Fibroblast of lung (primary cell): ENCODE data around the gene PCDHGA11.

Source experiments
- EZH2 ChIP-seq: IDR thresholded peaks from 2 replicates; pipeline ENCODE4 v1.5.1; 2012; ENCODE audit warnings: low read length, control low read depth, mild to moderate bottlenecking; ENCODE audit errors: missing control alignments
- TF ChIP-seq, protein P1 (sequence below), 2 donors: IDR thresholded peaks in 1 of 2; conservative IDR thresholded peaks in 1 of 2; 1 replicate in 1 of 2; 2 replicates in 1 of 2; pipeline ENCODE4 v1.5.1; 2011 to 2012; ENCODE audit warnings: low read length in 2 of 2, control low read depth in 1 of 2, inconsistent platforms in 1 of 2, low read depth in 1 of 2, mild to moderate bottlenecking in 1 of 2

DNA sequence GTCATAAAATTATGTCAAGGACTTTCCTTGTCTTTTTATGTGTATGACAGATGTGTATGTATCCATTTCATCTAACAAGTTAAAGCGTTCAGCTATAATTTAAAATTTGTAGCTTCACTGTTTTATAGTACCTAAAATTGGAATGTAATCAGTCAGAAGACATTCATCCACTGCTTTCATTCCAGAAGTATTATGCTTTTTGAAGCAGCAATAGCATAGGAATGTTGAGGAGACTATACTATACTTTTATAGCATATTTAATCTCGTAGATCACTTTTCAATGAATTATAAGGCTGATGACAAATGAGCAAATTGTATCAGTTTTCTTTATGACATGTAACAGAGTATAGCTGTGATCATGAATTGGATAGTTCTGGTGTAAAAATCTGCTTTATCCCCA, 16.4 kb downstream of the PCDHGA11 start:
- TF ChIP-seq, protein P1, sequence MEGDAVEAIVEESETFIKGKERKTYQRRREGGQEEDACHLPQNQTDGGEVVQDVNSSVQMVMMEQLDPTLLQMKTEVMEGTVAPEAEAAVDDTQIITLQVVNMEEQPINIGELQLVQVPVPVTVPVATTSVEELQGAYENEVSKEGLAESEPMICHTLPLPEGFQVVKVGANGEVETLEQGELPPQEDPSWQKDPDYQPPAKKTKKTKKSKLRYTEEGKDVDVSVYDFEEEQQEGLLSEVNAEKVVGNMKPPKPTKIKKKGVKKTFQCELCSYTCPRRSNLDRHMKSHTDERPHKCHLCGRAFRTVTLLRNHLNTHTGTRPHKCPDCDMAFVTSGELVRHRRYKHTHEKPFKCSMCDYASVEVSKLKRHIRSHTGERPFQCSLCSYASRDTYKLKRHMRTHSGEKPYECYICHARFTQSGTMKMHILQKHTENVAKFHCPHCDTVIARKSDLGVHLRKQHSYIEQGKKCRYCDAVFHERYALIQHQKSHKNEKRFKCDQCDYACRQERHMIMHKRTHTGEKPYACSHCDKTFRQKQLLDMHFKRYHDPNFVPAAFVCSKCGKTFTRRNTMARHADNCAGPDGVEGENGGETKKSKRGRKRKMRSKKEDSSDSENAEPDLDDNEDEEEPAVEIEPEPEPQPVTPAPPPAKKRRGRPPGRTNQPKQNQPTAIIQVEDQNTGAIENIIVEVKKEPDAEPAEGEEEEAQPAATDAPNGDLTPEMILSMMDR (conservative IDR thresholded peaks at IDR 0.05 in 1 of 2, IDR thresholded peaks at IDR 0.05 in 1 of 2; ENCODE audit: low read depth in 1 of 2, low read length in 2 of 2): no peak
- no peak for TF ChIP-seq EZH2
